Fibroblast of pulmonary artery (primary cell): ENCODE measurements around the gene CDO1.
"Not testable (repeated sequence)": the region's sequence is repeated elsewhere in the genome, so short reads cannot be mapped to it uniquely, and the experiment has no call there.

Experiments used
- DNase-seq: peaks from one replicate; pipeline ENCODE4 v3.0.0-alpha.2; 2010; ENCODE audit warnings: low read depth
- H3K4me3 ChIP-seq: replicated peaks from 2 replicates; pipeline ENCODE4 v1.5.1; 2011; ENCODE audit warnings: low read depth, mild to moderate bottlenecking, control low read depth, low read length, moderate library complexity
- TF ChIP-seq, protein P1 (sequence below): IDR thresholded peaks from 2 replicates; pipeline ENCODE4 v1.5.1; 2011; ENCODE audit warnings: mild to moderate bottlenecking, control low read depth, low read length, inconsistent platforms; ENCODE audit errors: missing control alignments

The CDO1 gene

GRCh38 chr5:115815693-115816225 lies 700 bp downstream of the CDO1 start:
- peak overlapping the region; percentile 59 for H3K4me3 ChIP-seq
- TF ChIP-seq, protein P1, sequence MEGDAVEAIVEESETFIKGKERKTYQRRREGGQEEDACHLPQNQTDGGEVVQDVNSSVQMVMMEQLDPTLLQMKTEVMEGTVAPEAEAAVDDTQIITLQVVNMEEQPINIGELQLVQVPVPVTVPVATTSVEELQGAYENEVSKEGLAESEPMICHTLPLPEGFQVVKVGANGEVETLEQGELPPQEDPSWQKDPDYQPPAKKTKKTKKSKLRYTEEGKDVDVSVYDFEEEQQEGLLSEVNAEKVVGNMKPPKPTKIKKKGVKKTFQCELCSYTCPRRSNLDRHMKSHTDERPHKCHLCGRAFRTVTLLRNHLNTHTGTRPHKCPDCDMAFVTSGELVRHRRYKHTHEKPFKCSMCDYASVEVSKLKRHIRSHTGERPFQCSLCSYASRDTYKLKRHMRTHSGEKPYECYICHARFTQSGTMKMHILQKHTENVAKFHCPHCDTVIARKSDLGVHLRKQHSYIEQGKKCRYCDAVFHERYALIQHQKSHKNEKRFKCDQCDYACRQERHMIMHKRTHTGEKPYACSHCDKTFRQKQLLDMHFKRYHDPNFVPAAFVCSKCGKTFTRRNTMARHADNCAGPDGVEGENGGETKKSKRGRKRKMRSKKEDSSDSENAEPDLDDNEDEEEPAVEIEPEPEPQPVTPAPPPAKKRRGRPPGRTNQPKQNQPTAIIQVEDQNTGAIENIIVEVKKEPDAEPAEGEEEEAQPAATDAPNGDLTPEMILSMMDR = no peak
- no peak for DNase-seq

DNA sequence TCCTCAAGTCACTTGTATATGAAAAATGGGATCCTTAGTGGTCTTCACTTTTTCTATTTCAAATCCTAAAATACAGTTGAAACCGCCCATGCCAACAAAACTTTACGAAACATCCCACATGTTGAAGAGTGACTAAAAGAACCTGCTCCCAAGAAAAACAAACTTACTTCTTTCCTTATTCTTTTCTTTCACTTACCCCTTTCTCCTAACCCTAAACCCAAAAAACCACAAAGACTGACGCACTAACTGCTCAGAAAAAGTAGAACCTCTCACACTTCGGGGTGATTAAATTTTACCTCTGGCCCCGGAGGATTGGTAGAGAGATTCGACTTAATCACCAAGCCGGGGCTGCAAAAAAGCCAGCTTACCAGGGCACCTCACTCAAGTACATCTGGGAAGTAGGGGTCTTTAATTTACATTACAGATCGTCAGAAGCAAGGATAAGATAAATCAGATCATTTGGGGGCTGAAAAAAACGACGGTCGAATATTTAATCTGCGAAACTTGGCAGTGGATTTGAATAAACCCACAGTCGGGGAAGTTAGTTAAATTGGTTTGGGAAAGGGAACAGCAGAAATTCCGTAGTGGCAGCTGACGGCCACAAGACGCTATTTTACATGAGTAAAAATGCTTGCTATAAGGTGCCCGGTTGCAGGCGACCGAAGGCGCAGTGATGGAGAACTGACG lies 1.3 kb downstream of the CDO1 start:
- DNase-seq = no peak
- TF ChIP-seq, protein P1 = no peak
- peak overlapping the region; percentile 59 for H3K4me3 ChIP-seq

- DNase-seq = no peak
- H3K4me3 ChIP-seq = no peak overlapping the region
- TF ChIP-seq, protein P1 = no peak
Observed at GRCh38 chr5:115813719-115814118, 2.7 kb downstream of the CDO1 start.

DNA sequence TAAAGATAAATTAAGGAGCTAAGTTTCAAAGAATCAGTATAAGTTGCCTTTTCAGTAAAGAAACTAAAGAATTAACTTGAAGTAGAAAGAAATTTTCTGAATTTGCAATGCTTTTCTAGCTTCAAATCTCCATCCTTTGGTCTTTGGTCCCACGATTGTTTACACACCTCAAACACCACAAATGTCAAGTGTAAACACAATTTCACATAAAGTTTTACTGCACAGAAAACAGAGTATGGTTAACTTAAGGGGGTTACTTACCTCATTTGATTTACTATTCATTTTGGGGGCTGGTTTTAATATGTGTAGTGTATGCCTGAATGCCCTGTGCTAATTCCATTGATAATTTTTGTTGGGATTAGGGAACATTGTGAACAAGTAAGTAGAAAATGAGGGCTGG lies 4.1 kb downstream of the CDO1 start:
- no peak overlapping the region for H3K4me3 ChIP-seq
- no peak for DNase-seq
- TF ChIP-seq, protein P1 = no peak

DNA sequence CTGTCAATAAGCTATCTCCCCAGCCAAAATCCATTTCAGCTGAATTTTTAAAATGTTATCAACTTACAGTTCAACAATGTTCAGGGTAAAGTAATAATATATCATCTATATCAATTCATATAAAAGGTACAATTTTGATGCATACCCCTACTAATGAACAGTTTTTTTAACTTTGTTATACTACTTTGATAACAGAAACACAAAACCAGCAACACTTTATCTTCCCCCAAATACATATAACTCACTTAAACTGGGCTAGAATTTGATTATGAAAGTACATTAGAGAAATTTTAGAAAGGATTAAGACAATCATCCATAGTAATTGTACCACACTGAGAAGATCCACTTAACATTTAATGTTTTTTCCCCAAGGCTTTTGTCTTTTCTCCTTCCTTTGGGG lies 5.1 kb downstream of the CDO1 start:
- DNase-seq = no peak
- no peak overlapping the region for H3K4me3 ChIP-seq
- TF ChIP-seq, protein P1 = no peak

GRCh38 chr5:115810761-115811160 lies 5.7 kb downstream of the CDO1 start:
- TF ChIP-seq, protein P1 = no peak
- no peak overlapping the region for H3K4me3 ChIP-seq
- DNase-seq = no peak

DNA sequence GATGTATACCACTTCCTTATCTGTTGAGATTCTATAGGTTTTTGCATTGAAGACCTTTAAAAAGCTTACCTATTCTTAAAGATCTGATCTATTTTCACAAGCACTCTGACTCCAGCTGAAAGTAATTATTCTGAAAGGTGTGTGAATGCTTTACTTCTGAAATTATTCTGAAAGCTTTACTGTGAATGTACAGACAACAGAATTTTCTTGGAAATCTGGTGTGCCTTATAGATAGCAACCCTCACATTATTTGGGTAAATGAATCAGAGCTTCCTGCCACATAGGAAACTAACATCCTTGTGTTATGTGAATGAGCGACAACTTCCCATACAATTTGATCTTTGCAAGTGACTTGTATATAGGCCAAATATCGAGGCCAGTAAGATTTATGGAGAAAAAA lies 6.5 kb downstream of the CDO1 start:
- DNase-seq = no peak
- no peak overlapping the region for H3K4me3 ChIP-seq
- TF ChIP-seq, protein P1 = no peak

DNA sequence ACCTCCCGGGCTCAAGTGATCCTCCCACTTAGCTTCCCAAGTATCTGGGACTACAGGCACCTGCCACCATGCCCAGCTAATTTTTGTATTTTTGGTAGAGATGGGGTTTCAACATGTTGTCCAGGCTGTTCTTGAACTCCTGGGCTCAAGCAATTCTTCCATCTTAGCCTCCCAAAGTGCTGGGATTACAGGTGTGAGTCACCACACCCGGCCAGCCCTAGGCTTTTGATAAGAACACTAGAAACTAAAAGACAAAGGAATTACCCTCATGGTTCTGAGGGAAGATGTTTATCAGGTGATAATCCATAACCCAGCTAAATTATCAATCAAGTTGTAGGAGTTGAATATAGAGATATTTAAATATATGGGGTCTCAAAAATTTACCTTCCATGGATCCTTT lies 8.4 kb downstream of the CDO1 start:
- not testable (repeated sequence) for H3K4me3 ChIP-seq, DNase-seq
